Measurements from ENCODE around the gene LAIR1. TPM values are rescaled to one million over a fixed set of nuclear protein-coding genes. Genes with fewer than 3 reads are reported as not detected.

Gene LAIR1
- total and polyA plus RNA-seq, 2 experiments from 2014 or later: 0.10 to 1.3 TPM

DNA sequence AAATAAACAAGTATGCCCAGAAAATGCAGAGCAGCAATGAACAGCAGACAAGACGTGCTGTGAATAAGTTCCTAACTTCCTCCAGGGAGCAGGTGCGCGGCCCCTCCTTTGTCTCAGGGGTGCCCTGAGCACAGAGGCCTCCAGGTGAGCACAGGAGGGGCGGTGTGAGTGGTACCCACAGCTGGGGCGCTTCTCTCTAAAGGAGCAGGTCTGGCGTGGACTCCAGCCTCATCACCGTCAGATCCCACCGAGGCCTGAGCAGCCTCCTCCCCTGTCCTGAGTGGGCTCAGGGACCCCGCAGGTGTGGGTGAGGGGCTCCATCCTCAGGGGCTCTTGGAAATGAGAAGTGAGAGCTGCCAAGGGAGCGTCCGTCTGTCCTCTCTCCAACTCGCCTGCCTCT, 54.9 kb downstream of the LAIR1 start:
- Mint-ChIP-seq H3K27me3 (ENCODE audit: insufficient read depth, low read depth, poor library complexity) (peaks cover 10% of the 10 kb centered on the region), H3K4me3 (no peak overlapping the region), H3K27ac (no peak overlapping the region), H3K9me3 (peaks cover 9% of the 10 kb centered on the region), H3K4me1 (no peaks in the 10 kb centered on the region; the same call in 2 of the 3 replicates), H3K36me3 (ENCODE audit: low read depth) (no peaks in the 10 kb centered on the region; the same call in 2 of the 3 replicates)
- Histone ChIP-seq H3K27ac (ENCODE audit: low read depth) (no peak overlapping the region), H3K36me3 (ENCODE audit: insufficient read depth) (no peaks in the 10 kb centered on the region), H3K9me2 (ENCODE audit: insufficient read depth) (peaks cover 5% of the 10 kb centered on the region; the same call in 1 of the 2 replicates), H3K27me3 (ENCODE audit: insufficient read depth) (no peaks in the 10 kb centered on the region), H3K4me2 (no peak overlapping the region), H3F3A (replicated peaks; ENCODE audit: low read depth) (no peaks in the 10 kb centered on the region), H3K4me1 (ENCODE audit: insufficient read depth) (no peaks in the 10 kb centered on the region), H3K79me2 (replicated peaks; ENCODE audit: insufficient read depth) (no peaks in the 10 kb centered on the region), H2AFZ (no peak overlapping the region), H3K4me3 (no peak overlapping the region), H4K20me1 (replicated peaks; ENCODE audit: insufficient read depth) (0 out of 2 replicates have a peak, but pooled peaks cover 4% of the 10 kb centered on the region)
- no peak for TF ChIP-seq STAT1 (IDR thresholded peaks at IDR 0.05; ENCODE audit: unreplicated experiment)
- no peak for TF ChIP-seq EZH2 (IDR thresholded peaks at IDR 0.05; ENCODE audit: low read depth, unreplicated experiment)
- TF ChIP-seq ZNF331 (CRISPR knock-in tag; IDR thresholded peaks at IDR 0.05; ENCODE audit: low read depth): no peak
- TF ChIP-seq, protein P1, sequence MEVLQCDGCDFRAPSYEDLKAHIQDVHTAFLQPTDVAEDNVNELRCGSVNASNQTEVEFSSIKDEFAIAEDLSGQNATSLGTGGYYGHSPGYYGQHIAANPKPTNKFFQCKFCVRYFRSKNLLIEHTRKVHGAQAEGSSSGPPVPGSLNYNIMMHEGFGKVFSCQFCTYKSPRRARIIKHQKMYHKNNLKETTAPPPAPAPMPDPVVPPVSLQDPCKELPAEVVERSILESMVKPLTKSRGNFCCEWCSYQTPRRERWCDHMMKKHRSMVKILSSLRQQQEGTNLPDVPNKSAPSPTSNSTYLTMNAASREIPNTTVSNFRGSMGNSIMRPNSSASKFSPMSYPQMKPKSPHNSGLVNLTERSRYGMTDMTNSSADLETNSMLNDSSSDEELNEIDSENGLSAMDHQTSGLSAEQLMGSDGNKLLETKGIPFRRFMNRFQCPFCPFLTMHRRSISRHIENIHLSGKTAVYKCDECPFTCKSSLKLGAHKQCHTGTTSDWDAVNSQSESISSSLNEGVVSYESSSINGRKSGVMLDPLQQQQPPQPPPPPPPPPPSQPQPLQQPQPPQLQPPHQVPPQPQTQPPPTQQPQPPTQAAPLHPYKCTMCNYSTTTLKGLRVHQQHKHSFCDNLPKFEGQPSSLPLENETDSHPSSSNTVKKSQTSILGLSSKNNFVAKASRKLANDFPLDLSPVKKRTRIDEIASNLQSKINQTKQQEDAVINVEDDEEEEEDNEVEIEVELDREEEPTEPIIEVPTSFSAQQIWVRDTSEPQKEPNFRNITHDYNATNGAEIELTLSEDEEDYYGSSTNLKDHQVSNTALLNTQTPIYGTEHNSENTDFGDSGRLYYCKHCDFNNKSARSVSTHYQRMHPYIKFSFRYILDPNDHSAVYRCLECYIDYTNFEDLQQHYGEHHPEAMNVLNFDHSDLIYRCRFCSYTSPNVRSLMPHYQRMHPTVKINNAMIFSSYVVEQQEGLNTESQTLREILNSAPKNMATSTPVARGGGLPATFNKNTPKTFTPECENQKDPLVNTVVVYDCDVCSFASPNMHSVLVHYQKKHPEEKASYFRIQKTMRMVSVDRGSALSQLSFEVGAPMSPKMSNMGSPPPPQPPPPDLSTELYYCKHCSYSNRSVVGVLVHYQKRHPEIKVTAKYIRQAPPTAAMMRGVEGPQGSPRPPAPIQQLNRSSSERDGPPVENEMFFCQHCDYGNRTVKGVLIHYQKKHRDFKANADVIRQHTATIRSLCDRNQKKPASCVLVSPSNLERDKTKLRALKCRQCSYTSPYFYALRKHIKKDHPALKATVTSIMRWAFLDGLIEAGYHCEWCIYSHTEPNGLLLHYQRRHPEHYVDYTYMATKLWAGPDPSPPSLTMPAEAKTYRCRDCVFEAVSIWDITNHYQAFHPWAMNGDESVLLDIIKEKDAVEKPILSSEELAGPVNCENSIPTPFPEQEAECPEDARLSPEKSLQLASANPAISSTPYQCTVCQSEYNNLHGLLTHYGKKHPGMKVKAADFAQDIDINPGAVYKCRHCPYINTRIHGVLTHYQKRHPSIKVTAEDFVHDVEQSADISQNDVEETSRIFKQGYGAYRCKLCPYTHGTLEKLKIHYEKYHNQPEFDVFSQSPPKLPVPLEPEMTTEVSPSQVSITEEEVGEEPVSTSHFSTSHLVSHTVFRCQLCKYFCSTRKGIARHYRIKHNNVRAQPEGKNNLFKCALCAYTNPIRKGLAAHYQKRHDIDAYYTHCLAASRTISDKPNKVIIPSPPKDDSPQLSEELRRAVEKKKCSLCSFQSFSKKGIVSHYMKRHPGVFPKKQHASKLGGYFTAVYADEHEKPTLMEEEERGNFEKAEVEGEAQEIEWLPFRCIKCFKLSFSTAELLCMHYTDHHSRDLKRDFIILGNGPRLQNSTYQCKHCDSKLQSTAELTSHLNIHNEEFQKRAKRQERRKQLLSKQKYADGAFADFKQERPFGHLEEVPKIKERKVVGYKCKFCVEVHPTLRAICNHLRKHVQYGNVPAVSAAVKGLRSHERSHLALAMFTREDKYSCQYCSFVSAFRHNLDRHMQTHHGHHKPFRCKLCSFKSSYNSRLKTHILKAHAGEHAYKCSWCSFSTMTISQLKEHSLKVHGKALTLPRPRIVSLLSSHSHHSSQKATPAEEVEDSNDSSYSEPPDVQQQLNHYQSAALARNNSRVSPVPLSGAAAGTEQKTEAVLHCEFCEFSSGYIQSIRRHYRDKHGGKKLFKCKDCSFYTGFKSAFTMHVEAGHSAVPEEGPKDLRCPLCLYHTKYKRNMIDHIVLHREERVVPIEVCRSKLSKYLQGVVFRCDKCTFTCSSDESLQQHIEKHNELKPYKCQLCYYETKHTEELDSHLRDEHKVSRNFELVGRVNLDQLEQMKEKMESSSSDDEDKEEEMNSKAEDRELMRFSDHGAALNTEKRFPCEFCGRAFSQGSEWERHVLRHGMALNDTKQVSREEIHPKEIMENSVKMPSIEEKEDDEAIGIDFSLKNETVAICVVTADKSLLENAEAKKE (CRISPR knock-in tag; IDR thresholded peaks at IDR 0.05): no peak
- ATAC-seq (no peak), DNase-seq (ENCODE audit: low spot score) (no peak)

DNA sequence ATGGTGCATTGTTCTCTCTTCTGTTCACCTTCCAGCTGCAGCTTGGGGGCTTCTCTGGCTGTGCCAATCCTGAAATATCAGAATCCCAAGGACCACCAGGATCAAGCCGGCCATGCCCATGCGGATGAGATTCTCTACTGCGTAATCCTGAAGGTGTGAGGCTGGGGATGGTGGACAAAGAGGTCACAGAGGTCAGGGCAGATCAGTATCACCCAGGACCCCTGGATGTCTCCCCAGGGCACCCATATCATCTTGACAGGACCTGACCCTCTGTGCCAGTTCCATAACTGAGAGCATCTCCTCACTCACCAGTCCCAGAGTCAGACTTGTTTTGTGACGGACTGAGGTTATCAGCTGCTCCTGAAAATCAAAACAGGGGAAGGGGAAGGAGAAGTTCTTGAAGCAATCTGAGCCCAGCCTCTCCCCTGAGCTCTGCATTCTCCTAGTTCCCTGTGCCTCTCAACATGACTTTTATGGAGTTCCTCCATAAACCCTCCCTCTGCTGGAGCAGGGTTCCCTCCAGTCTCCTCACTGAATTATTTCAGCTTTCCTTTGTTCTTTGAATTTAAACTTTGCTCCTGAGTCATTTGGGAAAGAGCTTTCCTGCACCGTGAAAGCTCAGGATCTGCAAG, 57.2 kb downstream of the LAIR1 start:
- peaks cover 10% of the 10 kb centered on the region for H3K27me3 Mint-ChIP-seq (ENCODE audit: insufficient read depth, low read depth, poor library complexity)
- ATAC-seq: no peak
- H3K36me3 ChIP-seq (ENCODE audit: insufficient read depth): no peaks in the 10 kb centered on the region

More for the DNA sequence above, 57.2 kb downstream of the LAIR1 start:
- Mint-ChIP-seq H3K9me3 (peaks cover 9% of the 10 kb centered on the region; the same call in 2 of the 3 replicates), H3K27ac (no peak overlapping the region), H3K36me3 (ENCODE audit: low read depth) (no peaks in the 10 kb centered on the region; the same call in 2 of the 3 replicates), H3K4me3 (no peak overlapping the region), H3K4me1 (no peaks in the 10 kb centered on the region)
- Histone ChIP-seq H3K9me2 (ENCODE audit: insufficient read depth) (peaks cover 5% of the 10 kb centered on the region; the same call in 1 of the 2 replicates), H3K27ac (ENCODE audit: low read depth) (no peak overlapping the region), H3F3A (replicated peaks; ENCODE audit: low read depth) (no peaks in the 10 kb centered on the region), H2AFZ (no peak overlapping the region), H3K4me2 (no peak overlapping the region), H3K4me1 (ENCODE audit: insufficient read depth) (no peaks in the 10 kb centered on the region), H3K4me3 (no peak overlapping the region), H3K79me2 (replicated peaks; ENCODE audit: insufficient read depth) (no peaks in the 10 kb centered on the region), H3K27me3 (ENCODE audit: insufficient read depth) (no peaks in the 10 kb centered on the region), H4K20me1 (replicated peaks; ENCODE audit: insufficient read depth) (0 out of 2 replicates have a peak, but pooled peaks cover 4% of the 10 kb centered on the region)
- no peak for DNase-seq (ENCODE audit: low spot score)
- no peak for TF ChIP-seq ZNF331 (CRISPR knock-in tag; IDR thresholded peaks at IDR 0.05; ENCODE audit: low read depth)
- no peak for TF ChIP-seq POLR2AphosphoS5 (IDR thresholded peaks at IDR 0.05; ENCODE audit: low read depth)

Measured in GM23338 (cell line).